Body of pancreas (tissue), 4 donors: Measurements from ENCODE around the gene PEMT. TPM values are rescaled to one million over a fixed set of nuclear protein-coding genes. Genes with fewer than 3 reads are reported as not detected.

ENCODE experiments used
- ATAC-seq: fragments of 150-250 bp; one replicate; pipeline ENCODE4 v1.9.1; 2016
- DNase-seq, 4 donors: peaks; one replicate each; pipeline ENCODE4 v3.0.0-alpha.2; 2019
- H3K27ac ChIP-seq, 4 donors: fragments of 200-600 bp; sonication (generic); 1 replicate in 3 of 4; 2 replicates in 1 of 4; pipeline versions ENCODE4 v1.5.1 to v1.6.1; 2016 to 2019; ENCODE audit warnings: mild to moderate bottlenecking in 1 of 4, mixed read lengths in 1 of 4, moderate library complexity in 1 of 4
- H3K27me3 ChIP-seq, 2 donors: fragments of 200-600 bp; sonication (generic); one replicate each; pipeline ENCODE4 v1.6.0; 2016; ENCODE audit warnings: mild to moderate bottlenecking in 1 of 2
- H3K36me3 ChIP-seq, 2 donors: fragments of 200-600 bp; sonication (generic); replicated peaks in 1 of 2; 2 replicates each; pipeline ENCODE4 v1.5.1; 2016; ENCODE audit warnings: low read depth in 2 of 2; ENCODE audit not compliant: insufficient read depth in 1 of 2
- H3K4me1 ChIP-seq: fragments of 200-600 bp; sonication (generic); one replicate; pipeline ENCODE4 v1.6.0; 2016
- H3K4me3 ChIP-seq, 2 donors: fragments of 200-600 bp; sonication (generic); 1 replicate in 1 of 2; 2 replicates in 1 of 2; pipeline ENCODE4 v1.5.1; 2016 to 2019
- H3K9me3 ChIP-seq, 3 donors: fragments of 200-600 bp; sonication (generic); 1 replicate in 2 of 3; 2 replicates in 1 of 3; pipeline ENCODE4 v1.5.1; 2016
- POLR2A ChIP-seq, 3 donors: fragments of 450-650 bp; IDR thresholded peaks; one replicate each; pipeline ENCODE4 v1.6.1; 2016; ENCODE audit warnings: antibody characterized with exemption in 3 of 3, mild to moderate bottlenecking in 2 of 3
- WGBS, 2 donors: methylation state at CpG; one replicate each; pipeline ENCODE4 v1.1.5; 2017; 5-methylcytosine and 5-hydroxymethylcytosine counted together
- intact Hi-C: fragments of 100-400 bp; cut with DNase I; formaldehyde crosslinking; loops from one replicate; pipeline ENCODE4 v1.15.1; 2023
- total RNA-seq, 2 donors: library from RNA; depleted of rRNA; stranded (reverse); fragments of >200 nt; gene quantifications; one replicate each; pipeline ENCODE4 v1.1.0, GENCODE V29; 2016
- TF ChIP-seq, protein P1 (sequence below), 7 experiments: fragments of 450-650 bp in 4 of 7; fragments of 200-600 bp in 3 of 7; sonication (generic) in 3 of 7; IDR thresholded peaks; one replicate each; pipeline ENCODE4 v1.5.1; 2016 to 2019; ENCODE audit warnings: antibody characterized with exemption in 7 of 7

Gene PEMT
- total RNA-seq, 2 donors from 2014 or later, result 23.4 to 27.8 TPM

DNA sequence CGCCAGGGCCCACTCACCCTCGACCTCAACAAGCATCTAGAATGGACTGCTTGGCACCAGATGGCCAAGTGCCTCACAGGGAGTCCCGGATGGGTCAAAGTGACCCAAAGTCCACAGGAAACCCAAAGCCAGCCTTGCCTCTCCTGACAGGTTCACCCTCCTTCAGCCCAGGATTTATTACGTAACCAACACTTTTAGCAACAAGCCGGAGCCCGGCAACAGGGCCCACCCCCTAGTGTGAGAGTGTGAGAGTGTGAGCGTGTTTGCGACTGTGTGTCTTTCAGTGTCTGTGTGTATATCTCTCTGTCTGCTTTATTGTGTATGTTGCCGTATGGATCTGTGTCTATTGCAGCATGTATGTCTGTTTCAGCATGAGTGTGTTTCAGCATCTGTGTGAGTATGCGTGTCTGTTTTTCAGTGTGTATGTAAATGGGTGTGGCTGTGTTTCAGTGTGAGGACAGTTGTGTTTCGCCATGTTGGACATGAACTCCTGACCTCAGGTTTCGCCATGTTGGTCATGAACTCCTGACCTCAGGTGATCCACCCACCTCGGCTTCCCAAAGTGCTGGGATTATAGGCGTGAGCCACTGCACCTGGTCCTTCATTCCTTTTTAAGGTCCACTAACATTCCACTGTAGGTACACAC, 13.7 kb upstream of the PEMT start:
- WGBS, 2 donors, result 89 to 92% methylated on average over 12 to 14 of the region's 14 CpGs
- no peaks in the 10 kb centered on the region for H3K4me1 ChIP-seq
- ATAC-seq (no peak), DNase-seq (no peak)
- intact Hi-C loops, result no loop called here
- no peaks in the 10 kb centered on the region for H3K9me3 ChIP-seq
- H3K27ac ChIP-seq, result no peak overlapping the region
- H3K36me3 ChIP-seq, result no peaks in the 10 kb centered on the region
- no peaks in the 10 kb centered on the region for H3K27me3 ChIP-seq
- no peak overlapping the region for H3K4me3 ChIP-seq
- no peak for TF ChIP-seq POLR2A (IDR thresholded peaks at IDR 0.05)
- TF ChIP-seq, protein P1, sequence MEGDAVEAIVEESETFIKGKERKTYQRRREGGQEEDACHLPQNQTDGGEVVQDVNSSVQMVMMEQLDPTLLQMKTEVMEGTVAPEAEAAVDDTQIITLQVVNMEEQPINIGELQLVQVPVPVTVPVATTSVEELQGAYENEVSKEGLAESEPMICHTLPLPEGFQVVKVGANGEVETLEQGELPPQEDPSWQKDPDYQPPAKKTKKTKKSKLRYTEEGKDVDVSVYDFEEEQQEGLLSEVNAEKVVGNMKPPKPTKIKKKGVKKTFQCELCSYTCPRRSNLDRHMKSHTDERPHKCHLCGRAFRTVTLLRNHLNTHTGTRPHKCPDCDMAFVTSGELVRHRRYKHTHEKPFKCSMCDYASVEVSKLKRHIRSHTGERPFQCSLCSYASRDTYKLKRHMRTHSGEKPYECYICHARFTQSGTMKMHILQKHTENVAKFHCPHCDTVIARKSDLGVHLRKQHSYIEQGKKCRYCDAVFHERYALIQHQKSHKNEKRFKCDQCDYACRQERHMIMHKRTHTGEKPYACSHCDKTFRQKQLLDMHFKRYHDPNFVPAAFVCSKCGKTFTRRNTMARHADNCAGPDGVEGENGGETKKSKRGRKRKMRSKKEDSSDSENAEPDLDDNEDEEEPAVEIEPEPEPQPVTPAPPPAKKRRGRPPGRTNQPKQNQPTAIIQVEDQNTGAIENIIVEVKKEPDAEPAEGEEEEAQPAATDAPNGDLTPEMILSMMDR (IDR thresholded peaks at IDR 0.05), result no peak

DNA sequence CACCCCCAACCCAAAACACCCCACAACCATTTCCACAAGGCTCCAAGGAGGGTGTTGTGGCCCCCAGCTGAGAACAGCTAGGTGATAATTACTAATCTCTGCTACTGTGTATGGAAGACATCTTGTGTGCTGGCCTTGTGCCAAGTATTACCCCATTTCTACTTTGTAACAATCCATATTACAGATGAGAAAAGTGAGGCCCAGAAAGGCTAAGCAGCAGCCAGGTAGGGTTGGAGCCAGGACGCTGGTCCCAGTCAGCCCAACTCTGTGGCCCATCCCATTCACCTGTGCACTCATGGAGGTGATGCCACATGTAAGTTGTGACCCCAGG, 12.4 kb upstream of the PEMT start:
- ATAC-seq (no peak), DNase-seq (no peak)
- H3K27me3 ChIP-seq, result no peaks in the 10 kb centered on the region
- H3K27ac ChIP-seq, result no peak overlapping the region
- H3K9me3 ChIP-seq, result no peaks in the 10 kb centered on the region
- intact Hi-C loops, result no loop called here
- no peaks in the 10 kb centered on the region for H3K4me1 ChIP-seq
- no peak overlapping the region for H3K4me3 ChIP-seq
- no peak for TF ChIP-seq POLR2A (IDR thresholded peaks at IDR 0.05)
- 100% methylated on average over 1 of the region's 1 CpG; no CpG with 5 or more reads in 1 of the 2 donors for WGBS, 2 donors
- H3K36me3 ChIP-seq, result no peaks in the 10 kb centered on the region

DNA sequence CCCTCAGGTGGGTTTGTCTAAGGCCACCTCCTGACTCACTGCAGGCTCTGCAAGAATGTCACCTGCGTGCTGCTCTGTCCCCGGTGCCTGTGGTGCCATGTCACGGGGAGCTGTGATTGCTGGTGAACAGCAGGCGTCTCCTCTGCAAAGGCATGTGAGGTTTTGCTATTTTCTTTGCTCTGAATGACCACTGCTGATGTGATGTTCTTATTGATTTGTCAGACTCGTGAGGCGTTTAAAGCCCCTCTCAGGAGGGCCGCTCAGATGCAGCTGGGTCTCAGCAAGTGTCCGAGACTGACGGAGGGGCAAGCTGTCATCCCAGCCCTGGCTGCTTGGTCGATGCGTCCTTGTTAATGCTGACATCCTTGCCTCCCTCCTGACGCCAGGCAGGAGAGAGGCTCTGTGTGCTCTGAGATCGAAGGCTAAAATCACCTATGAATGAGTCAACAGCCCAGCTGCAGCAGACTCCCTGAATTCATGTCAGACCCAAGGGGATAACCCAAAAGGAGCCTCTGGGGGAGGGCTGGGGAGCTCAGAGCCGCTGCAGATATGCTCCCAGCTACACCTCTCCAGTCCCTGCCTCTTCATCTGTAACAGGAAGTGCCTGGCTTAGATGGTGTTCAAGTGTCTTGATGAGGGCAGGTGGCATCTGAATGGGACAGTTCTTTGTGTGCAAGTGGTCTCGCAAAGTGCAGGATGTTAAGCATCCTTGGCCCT, 11.8 kb upstream of the PEMT start:
- Histone ChIP-seq H3K27me3 (no peaks in the 10 kb centered on the region), H3K27ac (no peak overlapping the region), H3K4me1 (no peaks in the 10 kb centered on the region), H3K4me3 (no peak overlapping the region), H3K36me3 (no peaks in the 10 kb centered on the region), H3K9me3 (no peaks in the 10 kb centered on the region)
- TF ChIP-seq, protein P1 (IDR thresholded peaks at IDR 0.05), result no peak
- TF ChIP-seq POLR2A (IDR thresholded peaks at IDR 0.05), result no peak
- no peak for DNase-seq
- intact Hi-C loops, result no loop called here
- 74 to 84% methylated on average over 14 to 15 of the region's 15 CpGs for WGBS, 2 donors
- no peak for ATAC-seq

DNA sequence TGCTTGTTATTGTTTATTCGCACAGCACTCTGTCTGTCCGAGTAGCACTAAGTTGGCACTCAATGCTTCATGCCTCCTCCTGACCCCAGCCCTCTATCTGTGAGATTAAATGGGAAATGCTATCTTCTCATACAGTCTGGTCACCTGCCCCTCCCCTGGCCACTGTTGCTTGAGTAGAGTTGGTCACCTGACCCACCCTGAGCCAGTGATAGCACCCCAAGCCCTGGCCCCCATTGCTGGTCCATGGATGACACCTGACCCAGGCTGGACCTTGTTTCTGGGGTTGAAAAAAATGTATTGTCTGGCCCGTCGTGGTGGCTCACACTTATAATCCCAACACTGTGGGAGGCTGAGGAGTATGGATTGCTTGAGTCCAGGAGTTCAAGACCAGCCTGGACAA, 8.5 kb upstream of the PEMT start:
- TF ChIP-seq POLR2A (IDR thresholded peaks at IDR 0.05), result no peak
- TF ChIP-seq, protein P1 (IDR thresholded peaks at IDR 0.05), result no peak
- ATAC-seq (no peak), DNase-seq (no peak)
- H3K36me3 ChIP-seq, result no peaks in the 10 kb centered on the region
- no peak overlapping the region for H3K27ac ChIP-seq
- H3K9me3 ChIP-seq, result no peaks in the 10 kb centered on the region
- 83 to 89% methylated on average over 1 to 4 of the region's 4 CpGs for WGBS, 2 donors
- no peaks in the 10 kb centered on the region for H3K27me3 ChIP-seq
- no peak overlapping the region for H3K4me3 ChIP-seq
- H3K4me1 ChIP-seq, result no peaks in the 10 kb centered on the region
- intact Hi-C loops, result no loop called here

DNA sequence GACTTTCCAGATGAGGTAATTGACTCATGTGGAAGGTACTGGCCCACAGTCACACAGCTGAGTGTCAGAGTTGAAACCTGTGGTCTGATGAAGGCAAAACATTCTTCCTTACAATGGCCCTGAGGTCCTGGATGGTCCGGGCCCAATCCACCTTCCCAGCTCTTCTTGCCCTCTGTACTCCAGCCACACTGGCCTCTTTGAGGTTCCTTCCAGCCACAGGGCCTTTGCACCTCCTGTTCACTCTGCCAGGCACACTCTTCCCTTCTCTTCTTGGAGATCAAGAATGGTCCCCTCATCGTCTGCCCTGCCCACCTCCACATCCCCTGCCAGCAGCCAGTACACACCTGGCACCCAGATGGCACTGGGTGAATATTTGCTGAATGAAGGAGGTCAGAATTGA, 6.5 kb upstream of the PEMT start:
- Histone ChIP-seq H3K27me3 (no peaks in the 10 kb centered on the region), H3K27ac (no peak overlapping the region), H3K36me3 (no peaks in the 10 kb centered on the region), H3K4me1 (peaks cover 5% of the 10 kb centered on the region), H3K9me3 (no peaks in the 10 kb centered on the region), H3K4me3 (no peak overlapping the region)
- TF ChIP-seq, protein P1 (IDR thresholded peaks at IDR 0.05), result no peak
- no peak for TF ChIP-seq POLR2A (IDR thresholded peaks at IDR 0.05)
- no peak for DNase-seq
- intact Hi-C loops, result no loop called here
- ATAC-seq, result no peak
- 90 to 94% methylated on average over 2 of the region's 2 CpGs for WGBS, 2 donors
